Measurements from ENCODE around the gene LCN1. TPM values are rescaled to one million over a fixed set of nuclear protein-coding genes. Genes with fewer than 3 reads are reported as not detected.

Gene LCN1
- total and polyA plus RNA-seq, 2 experiments from 2014 or later, result 0.27 TPM; not detected in 1

DNA sequence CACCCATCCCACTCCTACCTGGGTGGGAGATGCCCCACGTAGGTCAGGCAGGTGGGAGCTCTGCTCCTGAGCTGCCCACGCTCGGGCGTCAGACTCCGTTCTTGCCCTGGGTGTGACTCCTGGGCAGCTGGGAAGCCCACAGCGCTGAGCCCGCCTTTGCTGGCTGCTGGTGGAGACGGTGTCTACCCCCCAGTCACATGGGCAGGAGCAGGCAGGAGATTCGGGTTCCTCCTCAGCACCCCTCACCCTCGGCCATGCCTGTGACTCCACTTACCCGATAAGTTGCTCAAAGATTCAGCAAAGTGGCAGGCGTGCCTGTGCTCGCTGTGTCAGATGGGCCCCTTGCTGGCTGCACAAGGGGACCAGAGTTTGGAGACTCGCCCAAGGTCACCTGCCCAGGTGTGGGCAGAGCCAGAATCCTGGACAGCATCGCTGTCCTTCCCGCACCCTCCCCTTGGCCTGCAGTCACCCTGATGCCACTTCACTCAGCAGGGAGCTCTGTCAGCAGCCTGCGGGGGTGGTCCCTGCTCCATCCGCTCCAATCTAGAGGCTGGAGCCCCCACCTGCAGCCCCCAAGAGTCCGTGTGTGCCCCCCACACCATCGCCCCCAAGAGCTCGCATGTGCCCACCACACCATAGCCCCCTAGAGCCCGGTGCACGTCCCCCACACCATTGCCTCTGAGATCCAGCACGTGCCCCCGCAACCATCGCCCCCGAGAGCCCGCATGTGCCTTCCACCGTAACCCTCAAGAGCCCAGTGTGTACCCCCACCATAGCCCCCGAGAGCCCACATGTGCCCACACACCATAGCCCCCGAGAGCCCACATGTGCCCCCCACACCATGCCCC lies 4.2 kb downstream of the LCN1 start (continued):
- TF ChIP-seq, protein P1, sequence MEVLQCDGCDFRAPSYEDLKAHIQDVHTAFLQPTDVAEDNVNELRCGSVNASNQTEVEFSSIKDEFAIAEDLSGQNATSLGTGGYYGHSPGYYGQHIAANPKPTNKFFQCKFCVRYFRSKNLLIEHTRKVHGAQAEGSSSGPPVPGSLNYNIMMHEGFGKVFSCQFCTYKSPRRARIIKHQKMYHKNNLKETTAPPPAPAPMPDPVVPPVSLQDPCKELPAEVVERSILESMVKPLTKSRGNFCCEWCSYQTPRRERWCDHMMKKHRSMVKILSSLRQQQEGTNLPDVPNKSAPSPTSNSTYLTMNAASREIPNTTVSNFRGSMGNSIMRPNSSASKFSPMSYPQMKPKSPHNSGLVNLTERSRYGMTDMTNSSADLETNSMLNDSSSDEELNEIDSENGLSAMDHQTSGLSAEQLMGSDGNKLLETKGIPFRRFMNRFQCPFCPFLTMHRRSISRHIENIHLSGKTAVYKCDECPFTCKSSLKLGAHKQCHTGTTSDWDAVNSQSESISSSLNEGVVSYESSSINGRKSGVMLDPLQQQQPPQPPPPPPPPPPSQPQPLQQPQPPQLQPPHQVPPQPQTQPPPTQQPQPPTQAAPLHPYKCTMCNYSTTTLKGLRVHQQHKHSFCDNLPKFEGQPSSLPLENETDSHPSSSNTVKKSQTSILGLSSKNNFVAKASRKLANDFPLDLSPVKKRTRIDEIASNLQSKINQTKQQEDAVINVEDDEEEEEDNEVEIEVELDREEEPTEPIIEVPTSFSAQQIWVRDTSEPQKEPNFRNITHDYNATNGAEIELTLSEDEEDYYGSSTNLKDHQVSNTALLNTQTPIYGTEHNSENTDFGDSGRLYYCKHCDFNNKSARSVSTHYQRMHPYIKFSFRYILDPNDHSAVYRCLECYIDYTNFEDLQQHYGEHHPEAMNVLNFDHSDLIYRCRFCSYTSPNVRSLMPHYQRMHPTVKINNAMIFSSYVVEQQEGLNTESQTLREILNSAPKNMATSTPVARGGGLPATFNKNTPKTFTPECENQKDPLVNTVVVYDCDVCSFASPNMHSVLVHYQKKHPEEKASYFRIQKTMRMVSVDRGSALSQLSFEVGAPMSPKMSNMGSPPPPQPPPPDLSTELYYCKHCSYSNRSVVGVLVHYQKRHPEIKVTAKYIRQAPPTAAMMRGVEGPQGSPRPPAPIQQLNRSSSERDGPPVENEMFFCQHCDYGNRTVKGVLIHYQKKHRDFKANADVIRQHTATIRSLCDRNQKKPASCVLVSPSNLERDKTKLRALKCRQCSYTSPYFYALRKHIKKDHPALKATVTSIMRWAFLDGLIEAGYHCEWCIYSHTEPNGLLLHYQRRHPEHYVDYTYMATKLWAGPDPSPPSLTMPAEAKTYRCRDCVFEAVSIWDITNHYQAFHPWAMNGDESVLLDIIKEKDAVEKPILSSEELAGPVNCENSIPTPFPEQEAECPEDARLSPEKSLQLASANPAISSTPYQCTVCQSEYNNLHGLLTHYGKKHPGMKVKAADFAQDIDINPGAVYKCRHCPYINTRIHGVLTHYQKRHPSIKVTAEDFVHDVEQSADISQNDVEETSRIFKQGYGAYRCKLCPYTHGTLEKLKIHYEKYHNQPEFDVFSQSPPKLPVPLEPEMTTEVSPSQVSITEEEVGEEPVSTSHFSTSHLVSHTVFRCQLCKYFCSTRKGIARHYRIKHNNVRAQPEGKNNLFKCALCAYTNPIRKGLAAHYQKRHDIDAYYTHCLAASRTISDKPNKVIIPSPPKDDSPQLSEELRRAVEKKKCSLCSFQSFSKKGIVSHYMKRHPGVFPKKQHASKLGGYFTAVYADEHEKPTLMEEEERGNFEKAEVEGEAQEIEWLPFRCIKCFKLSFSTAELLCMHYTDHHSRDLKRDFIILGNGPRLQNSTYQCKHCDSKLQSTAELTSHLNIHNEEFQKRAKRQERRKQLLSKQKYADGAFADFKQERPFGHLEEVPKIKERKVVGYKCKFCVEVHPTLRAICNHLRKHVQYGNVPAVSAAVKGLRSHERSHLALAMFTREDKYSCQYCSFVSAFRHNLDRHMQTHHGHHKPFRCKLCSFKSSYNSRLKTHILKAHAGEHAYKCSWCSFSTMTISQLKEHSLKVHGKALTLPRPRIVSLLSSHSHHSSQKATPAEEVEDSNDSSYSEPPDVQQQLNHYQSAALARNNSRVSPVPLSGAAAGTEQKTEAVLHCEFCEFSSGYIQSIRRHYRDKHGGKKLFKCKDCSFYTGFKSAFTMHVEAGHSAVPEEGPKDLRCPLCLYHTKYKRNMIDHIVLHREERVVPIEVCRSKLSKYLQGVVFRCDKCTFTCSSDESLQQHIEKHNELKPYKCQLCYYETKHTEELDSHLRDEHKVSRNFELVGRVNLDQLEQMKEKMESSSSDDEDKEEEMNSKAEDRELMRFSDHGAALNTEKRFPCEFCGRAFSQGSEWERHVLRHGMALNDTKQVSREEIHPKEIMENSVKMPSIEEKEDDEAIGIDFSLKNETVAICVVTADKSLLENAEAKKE (CRISPR knock-in tag; IDR thresholded peaks at IDR 0.05), result no peak
- TF ChIP-seq EZH2 (IDR thresholded peaks at IDR 0.05; ENCODE audit: low read depth, unreplicated experiment), result no peak
- no peak for TF ChIP-seq POLR2AphosphoS5 (IDR thresholded peaks at IDR 0.05; ENCODE audit: low read depth)
- TF ChIP-seq, protein P2, sequence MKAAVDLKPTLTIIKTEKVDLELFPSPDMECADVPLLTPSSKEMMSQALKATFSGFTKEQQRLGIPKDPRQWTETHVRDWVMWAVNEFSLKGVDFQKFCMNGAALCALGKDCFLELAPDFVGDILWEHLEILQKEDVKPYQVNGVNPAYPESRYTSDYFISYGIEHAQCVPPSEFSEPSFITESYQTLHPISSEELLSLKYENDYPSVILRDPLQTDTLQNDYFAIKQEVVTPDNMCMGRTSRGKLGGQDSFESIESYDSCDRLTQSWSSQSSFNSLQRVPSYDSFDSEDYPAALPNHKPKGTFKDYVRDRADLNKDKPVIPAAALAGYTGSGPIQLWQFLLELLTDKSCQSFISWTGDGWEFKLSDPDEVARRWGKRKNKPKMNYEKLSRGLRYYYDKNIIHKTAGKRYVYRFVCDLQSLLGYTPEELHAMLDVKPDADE (IDR thresholded peaks at IDR 0.05), result no peak
- TF ChIP-seq NANOG (IDR thresholded peaks at IDR 0.05; ENCODE audit: borderline replicate concordance), result no peak
- no peak for TF ChIP-seq EZH2phosphoT487 (IDR thresholded peaks at IDR 0.05; ENCODE audit: unreplicated experiment)
- no peak for TF ChIP-seq ZNF114 (CRISPR knock-in tag; IDR thresholded peaks at IDR 0.05)
- TF ChIP-seq JUNB (IDR thresholded peaks at IDR 0.05; ENCODE audit: unreplicated experiment), result no peak
- TF ChIP-seq ZNF331 (CRISPR knock-in tag; IDR thresholded peaks at IDR 0.05; ENCODE audit: low read depth), result no peak

Measured in GM23338 (cell line).